ENCODE results near the gene SMAD2.

DNA sequence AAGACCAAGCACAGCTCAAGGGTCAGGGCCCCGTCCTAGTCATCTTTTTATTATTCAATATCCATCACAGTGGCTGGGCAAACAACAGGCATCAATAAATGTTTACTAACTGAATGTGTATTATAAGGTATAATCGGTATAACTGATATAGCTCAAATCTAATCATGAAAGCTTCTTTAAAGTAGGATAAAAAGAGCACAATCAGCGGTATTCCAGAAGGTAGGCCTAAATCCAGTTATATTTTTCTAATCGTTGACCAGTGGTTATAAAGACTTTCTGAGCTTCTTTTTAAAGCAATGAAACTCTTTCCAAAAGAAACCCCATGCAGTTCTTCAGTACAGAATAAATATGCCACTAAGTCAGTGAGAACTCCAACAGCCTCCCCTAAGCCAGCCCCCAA is 92.1 kb downstream of the SMAD2 start:
- TF ChIP-seq, protein P1, sequence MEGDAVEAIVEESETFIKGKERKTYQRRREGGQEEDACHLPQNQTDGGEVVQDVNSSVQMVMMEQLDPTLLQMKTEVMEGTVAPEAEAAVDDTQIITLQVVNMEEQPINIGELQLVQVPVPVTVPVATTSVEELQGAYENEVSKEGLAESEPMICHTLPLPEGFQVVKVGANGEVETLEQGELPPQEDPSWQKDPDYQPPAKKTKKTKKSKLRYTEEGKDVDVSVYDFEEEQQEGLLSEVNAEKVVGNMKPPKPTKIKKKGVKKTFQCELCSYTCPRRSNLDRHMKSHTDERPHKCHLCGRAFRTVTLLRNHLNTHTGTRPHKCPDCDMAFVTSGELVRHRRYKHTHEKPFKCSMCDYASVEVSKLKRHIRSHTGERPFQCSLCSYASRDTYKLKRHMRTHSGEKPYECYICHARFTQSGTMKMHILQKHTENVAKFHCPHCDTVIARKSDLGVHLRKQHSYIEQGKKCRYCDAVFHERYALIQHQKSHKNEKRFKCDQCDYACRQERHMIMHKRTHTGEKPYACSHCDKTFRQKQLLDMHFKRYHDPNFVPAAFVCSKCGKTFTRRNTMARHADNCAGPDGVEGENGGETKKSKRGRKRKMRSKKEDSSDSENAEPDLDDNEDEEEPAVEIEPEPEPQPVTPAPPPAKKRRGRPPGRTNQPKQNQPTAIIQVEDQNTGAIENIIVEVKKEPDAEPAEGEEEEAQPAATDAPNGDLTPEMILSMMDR (IDR thresholded peaks at IDR 0.05): no peak
- TF ChIP-seq POLR2A (IDR thresholded peaks at IDR 0.05) (no peak), POLR2AphosphoS5 (IDR thresholded peaks at IDR 0.05) (no peak)
